H1 (cell line): Measurements from ENCODE around the gene A3GALT2. TPM values are rescaled to one million over a fixed set of nuclear protein-coding genes. Genes with fewer than 3 reads are reported as not detected.

ENCODE experiments used
- CTCF ChIA-PET: fragments of 300-600 bp; sonication (Branson Sonifier 250); formaldehyde crosslinking; loops from one replicate; lab custom pipeline; 2021; ENCODE audit not compliant: partially characterized antibody; lab: Charles Lee
- POLR2A ChIA-PET: fragments of 300-600 bp; sonication (Branson Sonifier 250); formaldehyde crosslinking; loops from one replicate; lab custom pipeline; 2021; ENCODE audit warnings: inconsistent platforms; ENCODE audit not compliant: partially characterized antibody; lab: Charles Lee
- DNase-seq, 2 experiments: peaks; one replicate each; pipeline versions ENCODE4 v3.0.0 to v3.0.0-alpha.2; 2010 to 2022; ENCODE audit warnings: low spot score in 2 of 2, low read depth in 1 of 2, mixed read lengths in 1 of 2
- FAIRE-seq: peaks from 2 replicates; lab custom pipeline; 2011; peaks lifted over from hg19 to GRCh38; lab: Jason Lieb, UNC
- H2AFZ ChIP-seq: 2 replicates; pipeline ENCODE4 v1.8.1; 2012; ENCODE audit warnings: low read length, inconsistent platforms
- H2AK5ac ChIP-seq: 2 replicates; pipeline ENCODE4 v1.6.1; 2013; ENCODE audit warnings: low read depth, low read length
- H2BK120ac ChIP-seq: replicated peaks from 2 replicates; pipeline ENCODE3; 2013; ENCODE audit warnings: low read depth, low read length, inconsistent platforms
- H2BK12ac ChIP-seq: 2 replicates; pipeline ENCODE4 v1.6.1; 2013; ENCODE audit warnings: low read depth, low read length
- H2BK15ac ChIP-seq: 2 replicates; pipeline ENCODE4 v1.6.1; 2013; ENCODE audit warnings: low read length
- H2BK20ac ChIP-seq: 2 replicates; pipeline ENCODE4 v1.6.1; 2013; ENCODE audit warnings: low read length
- H2BK5ac ChIP-seq: 2 replicates; pipeline ENCODE4 v1.6.1; 2013; ENCODE audit warnings: low read depth, low read length
- H3K14ac ChIP-seq: 2 replicates; pipeline ENCODE4 v1.6.1; 2013; ENCODE audit warnings: inconsistent platforms; ENCODE audit not compliant: insufficient read length
- H3K18ac ChIP-seq: 2 replicates; pipeline ENCODE4 v1.6.1; 2013; ENCODE audit warnings: low read length; ENCODE audit errors: extremely low read depth
- H3K23ac ChIP-seq: 2 replicates; pipeline ENCODE4 v1.6.1; 2013; ENCODE audit warnings: inconsistent platforms; ENCODE audit not compliant: insufficient read length
- H3K23me2 ChIP-seq: 2 replicates; pipeline ENCODE4 v1.6.1; 2013; ENCODE audit warnings: low read depth, low read length
- H3K27ac ChIP-seq: 2 replicates; pipeline ENCODE4 v1.6.1; 2011; ENCODE audit warnings: low read depth, low read length, inconsistent platforms
- H3K27me3 ChIP-seq, 4 experiments: replicated peaks in 1 of 4; 1 replicate in 1 of 4; 2 replicates in 3 of 4; pipeline versions ENCODE4 v1.6.1 to v1.8.1; 2011 to 2013; ENCODE audit warnings: low read length in 3 of 4, mild to moderate bottlenecking in 3 of 4, inconsistent platforms in 2 of 4, mixed read lengths in 2 of 4, moderate library complexity in 1 of 4; ENCODE audit not compliant: control insufficient read depth in 3 of 4, insufficient read depth in 3 of 4; ENCODE audit errors: extremely low read depth in 1 of 4
- H3K36me3 ChIP-seq, 4 experiments: 2 replicates each; pipeline versions ENCODE4 v1.6.1 to v1.8.1; 2011 to 2013; ENCODE audit warnings: mild to moderate bottlenecking in 4 of 4, low read length in 3 of 4, moderate library complexity in 2 of 4, control low read depth in 1 of 4, inconsistent platforms in 1 of 4; ENCODE audit not compliant: insufficient read depth in 4 of 4, control insufficient read depth in 2 of 4
- H3K4ac ChIP-seq: replicated peaks from 2 replicates; pipeline ENCODE3; 2013; ENCODE audit warnings: low read length, low read depth, mixed read lengths, inconsistent platforms; ENCODE audit not compliant: insufficient read length
- H3K4me1 ChIP-seq, 4 experiments: replicated peaks in 1 of 4; 1 replicate in 1 of 4; 2 replicates in 3 of 4; pipeline versions ENCODE4 v1.6.1 to v1.8.1; 2011 to 2013; ENCODE audit warnings: low read length in 3 of 4, inconsistent platforms in 2 of 4, mixed read lengths in 1 of 4; ENCODE audit not compliant: insufficient read depth in 4 of 4, control insufficient read depth in 3 of 4
- H3K4me2 ChIP-seq, 2 experiments: 2 replicates each; pipeline versions ENCODE4 v1.6.1 to v1.8.1; 2011 to 2013; ENCODE audit warnings: low read depth in 2 of 2, low read length in 2 of 2, control low read depth in 1 of 2, inconsistent platforms in 1 of 2, mild to moderate bottlenecking in 1 of 2; ENCODE audit not compliant: insufficient read depth in 1 of 2
- H3K4me3 ChIP-seq, 4 experiments: fragments of 200-600, 300-600 bp in 1 of 4; sonication (generic), shearing (Covaris generic), sonication (Bioruptor Twin) in 1 of 4; 2 replicates each; pipeline versions ENCODE4 v1.5.1 to v1.8.1; 2011 to 2016; ENCODE audit warnings: low read length in 4 of 4, low read depth in 3 of 4, control low read depth in 2 of 4, inconsistent platforms in 2 of 4, mild to moderate bottlenecking in 2 of 4, mixed read lengths in 1 of 4, moderate library complexity in 1 of 4; ENCODE audit not compliant: insufficient read depth in 2 of 4; ENCODE audit errors: extremely low read depth in 1 of 4
- H3K56ac ChIP-seq: replicated peaks from 2 replicates; pipeline ENCODE3; 2013; ENCODE audit warnings: low read depth, mild to moderate bottlenecking, mixed read lengths, low read length, inconsistent platforms; ENCODE audit not compliant: insufficient read length
- H3K79me1 ChIP-seq: 2 replicates; pipeline ENCODE4 v1.6.1; 2013; ENCODE audit warnings: low read depth, low read length, control low read depth
- H3K79me2 ChIP-seq, 2 experiments: 2 replicates each; pipeline versions ENCODE4 v1.6.1 to v1.8.1; 2012 to 2013; ENCODE audit warnings: low read length in 2 of 2, mild to moderate bottlenecking in 2 of 2, inconsistent platforms in 1 of 2; ENCODE audit not compliant: insufficient read depth in 2 of 2, control insufficient read depth in 1 of 2
- H3K9ac ChIP-seq, 4 experiments: replicated peaks in 1 of 4; 1 replicate in 1 of 4; 2 replicates in 3 of 4; pipeline versions ENCODE4 v1.6.1 to v1.8.1; 2011 to 2013; ENCODE audit warnings: low read depth in 3 of 4, low read length in 3 of 4, control low read depth in 2 of 4, mild to moderate bottlenecking in 2 of 4, moderate library complexity in 2 of 4, inconsistent platforms in 1 of 4; ENCODE audit errors: extremely low read depth in 1 of 4
- H3K9me3 ChIP-seq, 2 experiments: 2 replicates each; pipeline versions ENCODE4 v1.6.1 to v1.8.1; 2012 to 2013; ENCODE audit warnings: mild to moderate bottlenecking in 2 of 2, moderate library complexity in 2 of 2, control low read depth in 1 of 2, inconsistent platforms in 1 of 2, low read depth in 1 of 2, low read length in 1 of 2, mixed read lengths in 1 of 2; ENCODE audit not compliant: insufficient read depth in 2 of 2
- H4K20me1 ChIP-seq, 2 experiments: replicated peaks in 1 of 2; 2 replicates each; pipeline versions ENCODE3 to v1.8.1; 2011 to 2013; ENCODE audit warnings: inconsistent platforms in 2 of 2, low read length in 2 of 2, mild to moderate bottlenecking in 1 of 2; ENCODE audit not compliant: insufficient read depth in 2 of 2, control insufficient read depth in 1 of 2
- H4K5ac ChIP-seq: 2 replicates; pipeline ENCODE4 v1.6.1; 2013; ENCODE audit warnings: low read length, low read depth, mixed read lengths, inconsistent platforms; ENCODE audit not compliant: insufficient read length
- H4K8ac ChIP-seq: 2 replicates; pipeline ENCODE4 v1.8.0; 2013; ENCODE audit warnings: mild to moderate bottlenecking, moderate library complexity, low read length, inconsistent platforms; ENCODE audit not compliant: insufficient read depth; ENCODE audit errors: extremely low read depth
- H4K91ac ChIP-seq: replicated peaks from 2 replicates; pipeline ENCODE3; 2013; ENCODE audit warnings: low read length, mixed read lengths, inconsistent platforms; ENCODE audit not compliant: insufficient read length
- BRCA1 ChIP-seq: IDR thresholded peaks from 2 replicates; pipeline ENCODE4 v1.6.1; 2012; ENCODE audit warnings: low read depth, low read length, improper control_type of control experiment
- CEBPB ChIP-seq: IDR thresholded peaks from 2 replicates; pipeline ENCODE4 v1.6.1; 2012; ENCODE audit warnings: low read depth, low read length
- CHD1 ChIP-seq: IDR thresholded peaks from 2 replicates; pipeline ENCODE4 v1.6.1; 2012; ENCODE audit warnings: low read depth, low read length, improper control_type of control experiment
- CTBP2 ChIP-seq: IDR thresholded peaks from 2 replicates; pipeline ENCODE4 v1.7.0; 2011; ENCODE audit warnings: borderline replicate concordance, mild to moderate bottlenecking, moderate library complexity, mixed read lengths, low read length; ENCODE audit not compliant: insufficient read depth, insufficient read length
- HDAC2 ChIP-seq, 2 experiments: fragments of 300-600 bp in 1 of 2; sonication (generic) in 1 of 2; IDR thresholded peaks; 2 replicates each; pipeline ENCODE4 v1.6.1; 2011 to 2012; ENCODE audit warnings: low read depth in 2 of 2, low read length in 2 of 2, mild to moderate bottlenecking in 2 of 2, moderate library complexity in 2 of 2, borderline replicate concordance in 1 of 2, inconsistent platforms in 1 of 2
- HDAC6 ChIP-seq: IDR thresholded peaks from one replicate; pipeline ENCODE4 v1.7.1; 2012; ENCODE audit warnings: low read depth, mild to moderate bottlenecking, inconsistent platforms, low read length, moderate library complexity
- JUN ChIP-seq: IDR thresholded peaks from 2 replicates; pipeline ENCODE4 v1.6.1; 2011; ENCODE audit warnings: low read depth, mild to moderate bottlenecking, improper control_type of control experiment, low read length
- RAD21 ChIP-seq, 2 experiments: IDR thresholded peaks in 1 of 2; conservative IDR thresholded peaks in 1 of 2; 2 replicates each; pipeline ENCODE4 v1.6.1; 2011; ENCODE audit warnings: low read depth in 2 of 2, low read length in 2 of 2, improper control_type of control experiment in 1 of 2, inconsistent platforms in 1 of 2, mild to moderate bottlenecking in 1 of 2, moderate library complexity in 1 of 2
- RBBP5 ChIP-seq: IDR thresholded peaks from 2 replicates; pipeline ENCODE4 v1.7.1; 2012; ENCODE audit warnings: low read depth, mild to moderate bottlenecking, inconsistent platforms, low read length, moderate library complexity, borderline replicate concordance
- WGBS, 2 experiments: shearing (Covaris generic) in 1 of 2; methylation state at CpG; one replicate each; pipeline versions ENCODE4 v1.1.6 to v1.1.7; 2013 to 2015; ENCODE audit warnings: low lambda C conversion rate in 2 of 2, mixed read lengths in 2 of 2, inconsistent platforms in 1 of 2, low coverage in 1 of 2, missing lambda C conversion rate in 1 of 2; ENCODE audit not compliant: insufficient replicate concordance in 2 of 2, insufficient coverage in 1 of 2, insufficient read length in 1 of 2; ENCODE audit errors: extremely low coverage in 1 of 2, missing lambda C conversion rate in 1 of 2; 5-methylcytosine and 5-hydroxymethylcytosine counted together
- polyA plus RNA-seq, 7 experiments: library from polyadenylated mRNA; depleted of rRNA in 3 of 7; stranded (reverse) in 5 of 7; unstranded in 2 of 7; fragments of >200 nt in 5 of 7; fragments of 200-250 nt in 2 of 7; gene quantifications; 1 replicate in 5 of 7; 2 replicates in 1 of 7; 4 replicates in 1 of 7; pipeline versions ENCODE4 v1.2.1 to v1.2.3, GENCODE V29; 2011 to 2013; ENCODE audit warnings: missing spikeins in 2 of 7, mixed read lengths in 2 of 7
- total RNA-seq: library from RNA; stranded (reverse); fragmentation: NEBNext Ultra II Directional; extraction: Animal tissue kit (Norgen Biotek cat#: 25700); gene quantifications from 2 replicates; pipeline ENCODE4 v1.2.1, GENCODE V29; 2021

The A3GALT2 gene
- total and polyA plus RNA-seq, 2 of the 8 experiments (the other 6 are each of a cell fraction or from before 2014, with no cell fraction given), result not detected

DNA sequence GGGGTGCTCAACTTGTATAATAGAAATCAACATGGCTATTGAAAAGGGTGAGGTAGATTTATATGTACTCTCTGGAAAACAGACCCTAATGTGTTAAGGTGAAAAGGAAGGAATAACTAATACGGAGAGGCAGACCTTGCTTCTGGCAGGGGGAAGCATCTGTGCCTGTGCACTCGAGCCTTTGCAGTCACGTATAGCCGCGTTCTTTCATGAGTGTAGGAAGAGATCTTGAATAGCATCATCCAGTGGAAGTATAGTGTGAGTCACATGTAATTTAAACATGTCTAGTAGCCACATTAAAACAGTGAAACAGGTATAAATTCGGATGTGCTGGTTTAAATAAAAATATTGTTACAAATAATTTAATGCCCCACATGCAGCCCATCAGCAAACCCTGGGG is 3.0 kb downstream of the A3GALT2 start:
- no peak for FAIRE-seq
- CTCF ChIA-PET, result interaction anchor here (0.7 to 3.9 kb wide), 2 partner anchors 21 to 167 kb away, joined by 4 to 32 read pairs; no protein-coding TSS in a partner anchor

More for the DNA sequence above, 3.0 kb downstream of the A3GALT2 start:
- Histone ChIP-seq H3K27me3 (no peaks in the 10 kb centered on the region), H4K8ac (no peak overlapping the region), H3K56ac (no peak overlapping the region), H3K9ac (no peak overlapping the region), H2AFZ (no peak overlapping the region), H3K18ac (no peak overlapping the region), H3K4me3 (no peak overlapping the region), H3K4ac (no peak overlapping the region), H3K4me2 (no peak overlapping the region), H3K36me3 (no peaks in the 10 kb centered on the region), H2AK5ac (no peak overlapping the region), H3K27ac (no peak overlapping the region), H4K5ac (no peak overlapping the region), H3K9me3 (no peaks in the 10 kb centered on the region), H2BK5ac (no peak overlapping the region), H2BK12ac (no peak overlapping the region), H3K23ac (no peak overlapping the region), H4K20me1 (peaks cover 0 to 2% of the 10 kb centered on the region in 2 experiments), H2BK20ac (no peak overlapping the region), H3K79me2 (no peaks in the 10 kb centered on the region), H3K4me1 (no peaks in the 10 kb centered on the region), H3K14ac (no peak overlapping the region), H4K91ac (no peak overlapping the region), H3K79me1 (no peaks in the 10 kb centered on the region), H3K23me2 (no peaks in the 10 kb centered on the region), H2BK15ac (no peak overlapping the region), H2BK120ac (no peak overlapping the region)
- POLR2A ChIA-PET, result no interaction called here
- TF ChIP-seq CHD1 (no peak), HDAC6 (no peak), CEBPB (no peak), JUN (no peak), RAD21 (IDR thresholded peaks at IDR 0.05 in 1 of 2, conservative IDR thresholded peaks at IDR 0.05 in 1 of 2; ENCODE audit: low read depth in 2 of 2, low read length in 2 of 2) (no peak), BRCA1 (no peak), RBBP5 (no peak), CTBP2 (no peak), HDAC2 (IDR thresholded peaks at IDR 0.05; ENCODE audit: borderline replicate concordance in 1 of 2, low read depth in 2 of 2, low read length in 2 of 2) (no peak)
- WGBS, 2 experiments, result 95% methylated on average over 6 of the region's 6 CpGs; no CpG with 5 or more reads in 1 of the 2 experiments
- no peak for DNase-seq
